ENCODE data around the gene BMERB1.
"Not testable (repeated sequence)": the region's sequence is repeated elsewhere in the genome, so short reads cannot be mapped to it uniquely, and the experiment has no call there.

The BMERB1 gene

GRCh38 chr16:15426796-15427195 is 7.6 kb upstream of the BMERB1 start:
- DNase-seq = no peak

- peak; percentile 44 to 59 for DNase-seq
These were observed 6.6 kb upstream of the BMERB1 start for GRCh38 chr16:15427648-15428239.

- not testable (repeated sequence) for DNase-seq
These were observed 3.5 kb upstream of the BMERB1 start for GRCh38 chr16:15430884-15431283.

DNA sequence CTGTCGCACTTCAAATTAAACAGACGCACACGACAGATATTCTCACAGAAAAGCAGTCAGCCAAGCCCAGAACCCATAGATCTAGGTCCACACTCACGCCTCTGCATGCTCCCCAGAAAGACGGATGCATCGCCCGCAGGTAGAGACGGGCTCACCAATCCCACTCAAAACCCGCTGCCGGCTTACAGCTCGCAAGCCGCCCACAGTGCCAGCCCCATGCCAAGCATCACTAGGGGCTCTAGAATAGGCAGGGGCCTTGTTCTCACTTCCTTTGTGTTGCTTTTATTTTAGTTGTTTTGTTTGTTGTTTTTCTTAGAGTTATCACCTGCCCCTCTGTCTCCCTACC is 336 bp upstream of the BMERB1 start:
- DNase-seq = no peak

GRCh38 chr16:15435216-15435864 is 952 bp downstream of the BMERB1 start:
- DNase-seq = no peak

DNA sequence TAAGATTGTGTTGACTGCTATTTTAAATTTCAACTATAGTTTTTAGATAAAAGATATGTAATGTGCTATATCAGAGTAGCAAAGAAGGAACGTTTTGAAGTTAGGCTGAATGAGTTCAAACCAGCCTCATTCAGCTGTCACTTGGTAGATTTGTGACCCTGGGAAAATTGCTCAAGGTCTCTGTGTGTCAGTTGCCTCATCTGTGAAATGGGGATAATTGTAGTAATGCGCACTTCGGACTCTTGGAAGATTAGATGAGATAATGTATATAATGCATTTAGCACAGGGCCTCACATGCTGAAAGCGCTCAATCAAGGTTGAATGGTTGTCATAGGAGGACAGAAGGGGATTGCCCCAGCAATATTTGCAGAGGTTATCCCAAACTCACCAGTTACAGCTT is 4.7 kb downstream of the BMERB1 start:
- DNase-seq = no peak

DNA sequence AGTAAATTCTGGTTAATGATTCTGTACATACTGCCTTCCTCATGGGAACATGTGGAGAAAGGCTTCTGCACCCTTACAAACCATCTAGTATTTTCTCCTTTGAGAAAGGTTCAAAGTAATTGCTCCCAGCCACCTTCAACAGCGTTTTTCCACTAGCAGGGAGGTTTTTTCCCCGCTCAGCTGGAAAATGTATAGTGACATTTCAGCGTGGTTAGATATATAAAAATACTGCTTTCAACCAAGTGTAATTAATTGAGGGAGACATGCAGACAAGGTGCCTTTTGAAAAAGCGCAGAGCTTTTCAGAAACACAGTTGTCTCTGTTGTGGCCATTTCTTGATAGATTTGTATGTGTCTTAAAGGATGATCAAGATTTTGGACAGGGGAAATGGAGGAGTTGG is 5.1 kb downstream of the BMERB1 start:
- DNase-seq = no peak

GRCh38 chr16:15440852-15441251 is 6.5 kb downstream of the BMERB1 start:
- DNase-seq = no peak

- DNase-seq = not testable (repeated sequence)
These were observed 7.8 kb downstream of the BMERB1 start for GRCh38 chr16:15442140-15442539.

GRCh38 chr16:15443753-15444152 is 9.4 kb downstream of the BMERB1 start:
- DNase-seq = no peak

GRCh38 chr16:15444264-15444663 is 9.9 kb downstream of the BMERB1 start:
- DNase-seq = no peak

- DNase-seq = no peak
These were observed 11.1 kb downstream of the BMERB1 start for GRCh38 chr16:15445450-15445849.

DNA sequence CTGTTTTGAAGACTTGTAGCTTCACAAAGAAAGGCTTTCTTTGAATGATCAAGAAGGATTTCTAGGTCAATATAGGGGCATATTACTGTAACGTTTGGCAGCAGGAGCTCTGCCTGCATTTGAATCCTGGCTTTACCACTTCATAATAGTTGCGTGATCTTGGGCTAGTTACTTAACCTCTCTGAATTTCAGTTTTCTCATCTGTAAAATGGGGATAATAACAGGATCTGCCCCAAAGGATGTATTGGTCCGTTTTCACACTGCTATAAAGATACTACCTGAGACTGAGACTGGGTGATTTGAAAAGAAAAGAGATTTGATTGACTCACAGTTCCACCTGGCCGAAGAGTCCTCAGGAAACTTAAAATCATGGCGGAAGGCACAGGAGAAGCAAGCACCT is 12.5 kb downstream of the BMERB1 start:
- no peak for DNase-seq

DNA sequence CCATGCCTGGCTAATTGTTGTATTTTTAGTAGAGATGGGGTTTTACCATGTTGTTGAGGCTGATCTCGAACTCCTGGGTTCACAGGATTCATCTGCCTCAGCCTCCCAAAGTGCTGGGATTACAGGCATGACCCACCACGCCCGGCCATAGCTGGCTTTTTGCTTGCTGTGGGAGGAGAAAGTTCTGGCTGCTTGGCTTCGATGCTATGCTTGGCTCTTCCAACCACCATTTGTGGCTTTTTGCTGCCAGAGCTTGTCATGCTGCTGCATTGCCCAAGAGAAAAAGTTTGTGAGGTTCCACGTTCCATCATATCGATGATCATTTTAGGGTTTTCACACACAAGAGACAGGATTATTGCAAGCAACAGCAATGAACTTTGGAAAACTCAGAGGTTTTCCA is 16.2 kb downstream of the BMERB1 start:
- DNase-seq = no peak

GRCh38 chr16:15451098-15451731 is 16.8 kb downstream of the BMERB1 start:
- no peak for DNase-seq

DNA sequence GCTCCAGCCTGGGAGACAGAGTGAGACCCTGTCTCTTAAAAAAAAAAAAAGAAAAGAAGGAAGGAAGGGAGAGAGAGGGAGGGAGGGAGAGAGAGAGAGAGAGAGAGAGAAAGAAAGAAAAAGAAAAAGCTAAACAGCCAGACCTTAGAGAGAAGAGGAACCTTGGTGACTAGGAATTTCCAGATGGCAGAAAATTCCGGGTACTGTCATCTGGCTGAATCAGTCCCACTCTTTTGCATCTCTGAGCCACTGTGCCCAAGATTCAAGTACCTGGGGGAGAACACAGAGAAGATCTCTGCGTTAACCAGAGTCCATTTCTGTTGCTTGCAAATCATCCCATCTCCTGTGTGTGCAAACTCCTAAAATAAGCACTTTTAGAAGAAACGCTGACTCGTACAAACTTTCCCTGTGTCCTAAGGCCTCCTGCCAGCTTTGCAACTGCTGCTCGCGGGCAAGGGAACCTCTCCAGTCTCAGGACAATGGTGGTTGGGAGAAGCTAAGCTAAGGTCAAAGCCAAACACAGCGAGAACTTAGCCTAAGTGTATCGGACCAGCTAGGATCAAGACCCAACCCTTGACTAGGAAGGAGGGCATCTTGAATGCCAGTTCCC is 18.0 kb downstream of the BMERB1 start:
- no peak for DNase-seq

DNA sequence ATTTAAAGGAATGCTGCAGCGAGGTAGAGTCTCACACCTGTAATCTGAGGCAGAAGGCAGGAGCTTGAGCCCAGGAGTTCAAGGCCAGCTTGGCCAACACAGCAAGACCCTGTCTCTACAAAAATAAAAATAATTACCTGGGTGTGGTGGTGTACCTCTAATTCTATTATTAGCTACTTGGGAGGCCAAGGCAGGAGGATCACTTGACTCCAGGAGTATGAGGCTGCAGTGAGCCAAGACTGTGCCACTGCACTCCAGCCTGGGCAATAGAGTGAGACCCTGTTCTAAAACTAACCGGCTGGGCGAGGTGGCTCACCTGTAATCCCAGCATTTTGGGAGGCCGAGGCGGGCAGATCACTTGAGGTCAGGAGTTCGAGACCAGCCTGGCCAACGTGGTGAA is 18.9 kb downstream of the BMERB1 start:
- not testable (repeated sequence) for DNase-seq

DNA sequence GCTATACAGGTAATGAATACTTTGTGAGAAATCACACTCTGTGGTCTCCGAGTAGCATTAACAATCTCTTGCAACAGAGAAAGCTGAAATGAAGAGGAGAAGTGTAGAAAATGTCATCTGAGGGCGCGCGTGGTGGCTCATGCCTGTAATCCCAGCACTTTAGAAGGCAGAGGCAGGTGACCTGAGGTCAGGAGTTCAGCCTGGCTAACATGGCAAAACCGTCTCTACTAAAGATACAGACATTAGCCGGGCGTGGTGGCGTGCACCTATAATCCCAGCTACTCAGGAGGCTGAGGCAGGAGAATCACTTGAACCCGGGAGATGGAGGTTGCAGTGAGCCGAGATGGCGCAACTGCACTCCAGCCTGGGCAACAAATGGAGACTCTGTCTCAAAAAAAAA is 20.5 kb downstream of the BMERB1 start:
- DNase-seq = not testable (repeated sequence)

DNA sequence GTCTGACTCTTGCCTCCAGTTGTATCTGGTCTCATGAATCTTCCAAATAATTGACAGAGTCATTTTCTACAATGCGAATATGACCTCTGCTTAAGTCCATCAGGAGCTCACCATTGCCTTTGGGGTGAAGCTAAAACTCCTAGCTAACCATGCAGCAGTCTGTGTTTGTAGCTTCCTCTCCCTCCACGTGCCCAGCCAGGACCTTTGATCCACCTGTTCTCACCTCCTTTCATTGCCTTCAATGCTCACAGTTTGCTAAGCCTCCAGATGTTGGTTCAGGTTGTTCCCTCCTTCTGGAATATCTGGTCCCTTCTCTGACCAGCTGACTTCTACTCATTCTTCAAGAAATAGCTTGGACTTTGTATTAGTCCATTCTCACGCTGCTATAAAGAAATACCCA is 23.0 kb downstream of the BMERB1 start:
- DNase-seq = no peak

GRCh38 chr16:15457958-15458357 is 23.6 kb downstream of the BMERB1 start:
- DNase-seq = no peak

DNA sequence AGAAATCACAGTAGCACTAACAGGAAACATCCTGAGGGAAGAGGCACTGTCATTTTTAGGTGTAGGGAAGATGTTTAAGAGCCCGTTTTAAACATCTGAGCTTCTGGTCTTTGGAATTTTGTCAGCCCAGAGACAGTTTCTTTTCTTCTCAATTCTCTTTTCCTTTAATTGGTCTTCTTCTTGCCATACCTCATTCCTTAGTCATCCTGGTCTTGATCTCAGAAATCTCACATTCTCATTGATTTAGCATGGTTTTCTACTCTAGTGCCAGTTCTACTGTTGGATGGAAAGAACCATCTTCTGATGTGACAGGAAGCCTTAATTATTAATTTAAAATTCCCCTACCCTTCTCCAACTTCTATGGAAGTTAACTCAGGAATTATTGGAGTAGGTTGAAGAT is 25.4 kb downstream of the BMERB1 start:
- DNase-seq = no peak

GRCh38 chr16:15460601-15461000 is 26.2 kb downstream of the BMERB1 start:
- peak in 1 of 2 donors; percentile 10 for DNase-seq

DNA sequence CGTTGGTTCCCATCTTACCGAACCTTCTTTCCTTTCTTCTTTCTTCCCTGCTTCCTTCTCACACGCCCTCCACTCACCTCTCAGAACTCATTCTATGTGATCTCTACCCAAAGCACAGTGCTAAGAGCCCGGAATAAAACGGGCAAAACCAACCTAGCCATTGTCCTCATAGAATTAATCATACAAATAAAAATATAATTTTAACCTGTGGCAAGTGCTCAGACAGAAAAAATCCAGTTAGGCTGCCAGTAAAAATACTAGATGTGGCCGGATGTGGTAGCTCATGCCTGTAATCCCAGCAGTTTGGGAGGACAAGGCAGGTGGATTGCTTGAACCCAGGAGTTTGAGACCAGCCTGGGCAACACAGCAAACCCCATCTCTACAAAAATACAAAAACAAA is 27.0 kb downstream of the BMERB1 start:
- DNase-seq = no peak

Measured in hippocampal formation (tissue), 2 donors.